Measurements from ENCODE around the gene FGF12. TPM values are rescaled to one million over a fixed set of nuclear protein-coding genes. Genes with fewer than 3 reads are reported as not detected.

Gene FGF12
- total RNA-seq (2022; extraction: Qiagen RNA extraction; ENCODE audit: low read depth), result 0.37 to 0.94 TPM (median 0.73 TPM) in 5 replicates

GRCh38 chr3:192727032-192727847 is at the start of gene FGF12:
Gene FGF12 (minus strand): TSS chr3:192727541.

Other genes starting within 250 kb of the FGF12 start
- gene MB21D2, start 190.3 kb upstream of the FGF12 start, total RNA-seq (2022; extraction: Qiagen RNA extraction; ENCODE audit: low read depth), result 3.0 to 5.7 TPM (median 5.2 TPM) in 5 replicates

Measured in A549 treated with RU486 at 1 μM for 4 hours (cell line).